CD4-positive, alpha-beta memory T cell (primary cell): Measurements from ENCODE around the gene MRPS6. TPM values are rescaled to one million over a fixed set of nuclear protein-coding genes. Genes with fewer than 3 reads are reported as not detected.

ENCODE experiments used
- CTCF ChIA-PET: fragments of 350-600 bp; sonication (Branson Sonifier 250); formaldehyde crosslinking; loops from one replicate; lab custom pipeline; 2021; ENCODE audit warnings: inconsistent platforms; ENCODE audit not compliant: partially characterized antibody; lab: Charles Lee
- POLR2A ChIA-PET: fragments of 350-600 bp; sonication (Branson Sonifier 250); formaldehyde crosslinking; loops from one replicate; lab custom pipeline; 2021; ENCODE audit not compliant: partially characterized antibody; lab: Charles Lee
- DNase-seq, 5 donors: peaks; one replicate each; pipeline versions ENCODE4 v3.0.0 to v3.0.0-alpha.2; 2020 to 2022; ENCODE audit warnings: mixed read lengths in 1 of 5
- H3K27ac ChIP-seq: one replicate; pipeline ENCODE4 v1.7.0; 2013; ENCODE audit warnings: low read depth, low read length
- H3K27me3 ChIP-seq: 2 replicates; pipeline ENCODE4 v1.7.0; 2013; ENCODE audit warnings: mild to moderate bottlenecking, low read length, moderate library complexity; ENCODE audit not compliant: insufficient read depth
- H3K36me3 ChIP-seq: 2 replicates; pipeline ENCODE4 v1.7.0; 2013; ENCODE audit warnings: mild to moderate bottlenecking, low read length, moderate library complexity; ENCODE audit not compliant: insufficient read depth
- H3K4me1 ChIP-seq: 2 replicates; pipeline ENCODE4 v1.7.0; 2013; ENCODE audit warnings: mild to moderate bottlenecking, low read length, moderate library complexity; ENCODE audit not compliant: insufficient read depth
- H3K4me3 ChIP-seq, 2 donors: one replicate each; pipeline ENCODE4 v1.7.0; 2013; ENCODE audit warnings: low read length in 2 of 2, mild to moderate bottlenecking in 1 of 2
- H3K9me3 ChIP-seq, 2 donors: one replicate each; pipeline ENCODE4 v1.7.0; 2013; ENCODE audit warnings: low read length in 2 of 2, control low read depth in 1 of 2; ENCODE audit not compliant: control insufficient read depth in 1 of 2
- H3K27ac Mint-ChIP-seq, 7 donors: one replicate each; pipeline ENCODE4 v1.8.0; 2020 to 2021; ENCODE audit warnings: mixed read lengths in 7 of 7, mild to moderate bottlenecking in 6 of 7, inconsistent platforms in 3 of 7, moderate library complexity in 3 of 7
- H3K27me3 Mint-ChIP-seq, 2 donors: one replicate each; pipeline ENCODE4 v1.8.0; 2020 to 2021; ENCODE audit warnings: mixed read lengths in 2 of 2
- H3K36me3 Mint-ChIP-seq, 2 donors: one replicate each; pipeline ENCODE4 v1.8.0; 2020 to 2021; ENCODE audit warnings: mixed read lengths in 2 of 2, inconsistent platforms in 1 of 2, mild to moderate bottlenecking in 1 of 2
- H3K4me1 Mint-ChIP-seq, 4 donors: one replicate each; pipeline ENCODE4 v1.8.0; 2020 to 2021; ENCODE audit warnings: mixed read lengths in 4 of 4, mild to moderate bottlenecking in 1 of 4
- H3K4me3 Mint-ChIP-seq, 8 donors: one replicate each; pipeline ENCODE4 v1.8.0; 2020 to 2021; ENCODE audit warnings: mixed read lengths in 8 of 8, mild to moderate bottlenecking in 7 of 8, moderate library complexity in 6 of 8, inconsistent platforms in 3 of 8
- H3K9me3 Mint-ChIP-seq, 8 donors: one replicate each; pipeline ENCODE4 v1.8.0; 2020 to 2021; ENCODE audit warnings: mixed read lengths in 8 of 8, mild to moderate bottlenecking in 5 of 8, inconsistent platforms in 3 of 8, moderate library complexity in 1 of 8
- intact Hi-C: fragments of 100-400 bp; cut with micrococcal nuclease; formaldehyde crosslinking; loops from one replicate; pipeline ENCODE4 v1.15.1; 2023
- polyA plus RNA-seq, 2 donors: library from polyadenylated mRNA; unstranded; fragments of 300-500 nt; fragmentation: Illumina TruSeq; gene quantifications; one replicate each; pipeline ENCODE4 v1.2.3, GENCODE V29; 2021
- total RNA-seq, 2 experiments: library from RNA; stranded (reverse); gene quantifications; one replicate each; pipeline ENCODE4 v1.2.3, GENCODE V29; 2021

Gene MRPS6
- total and polyA plus RNA-seq, 4 experiments from 2014 or later: 76.9 to 160 (median 108) TPM

- POLR2A ChIA-PET: no interaction called here
Observed at GRCh38 chr21:34180407-34180806, 107.0 kb downstream of the MRPS6 start.

GRCh38 chr21:34180826-34181359 lies 107.5 kb downstream of the MRPS6 start:
- H3K27ac Mint-ChIP-seq: no peak overlapping the region
- no peaks in the 10 kb centered on the region for H3K4me1 Mint-ChIP-seq
- Histone ChIP-seq H3K9me3 (no peaks in the 10 kb centered on the region), H3K27me3 (no peaks in the 10 kb centered on the region), H3K4me3 (no peak overlapping the region), H3K36me3 (no peaks in the 10 kb centered on the region), H3K27ac (no peak overlapping the region), H3K4me1 (no peaks in the 10 kb centered on the region)
- H3K9me3 Mint-ChIP-seq: peaks cover 2 to 13% (median 4%) of the 10 kb centered on the region in 8 donors
- CTCF ChIA-PET: no interaction called here
- POLR2A ChIA-PET: no interaction called here
- H3K4me3 Mint-ChIP-seq: no peak overlapping the region
- peaks cover 0 to 2% of the 10 kb centered on the region in 2 donors for H3K36me3 Mint-ChIP-seq
- intact Hi-C loops: no loop called here
- no peaks in the 10 kb centered on the region for H3K27me3 Mint-ChIP-seq
- no peak for DNase-seq

More at GRCh38 chr21:34180407-34180806, 107.0 kb downstream of the MRPS6 start:
- Histone ChIP-seq H3K27ac (no peak overlapping the region), H3K9me3 (no peaks in the 10 kb centered on the region), H3K36me3 (no peaks in the 10 kb centered on the region), H3K27me3 (no peaks in the 10 kb centered on the region), H3K4me1 (no peaks in the 10 kb centered on the region), H3K4me3 (no peak overlapping the region)
- H3K4me1 Mint-ChIP-seq: no peaks in the 10 kb centered on the region
- no peak overlapping the region for H3K27ac Mint-ChIP-seq
- peaks cover 2 to 17% (median 6%) of the 10 kb centered on the region in 8 donors for H3K9me3 Mint-ChIP-seq
- no peak overlapping the region for H3K4me3 Mint-ChIP-seq
- CTCF ChIA-PET: no interaction called here
- peaks cover 0 to 2% of the 10 kb centered on the region in 2 donors for H3K36me3 Mint-ChIP-seq
- intact Hi-C loops: no loop called here
- DNase-seq: no peak
- no peaks in the 10 kb centered on the region for H3K27me3 Mint-ChIP-seq

- H3K4me1 ChIP-seq: no peaks in the 10 kb centered on the region
- no peak overlapping the region for H3K27ac Mint-ChIP-seq
- H3K4me3 ChIP-seq: no peak overlapping the region
- DNase-seq: no peak
- no peak overlapping the region for H3K27ac ChIP-seq
- H3K36me3 Mint-ChIP-seq: peaks cover 0 to 2% of the 10 kb centered on the region in 2 donors
- intact Hi-C loops: no loop called here
- no peak overlapping the region for H3K4me3 Mint-ChIP-seq
- peaks cover 0 to 7% (median 2%) of the 10 kb centered on the region in 8 donors for H3K9me3 Mint-ChIP-seq
- no peaks in the 10 kb centered on the region for H3K27me3 ChIP-seq
- no peaks in the 10 kb centered on the region for H3K4me1 Mint-ChIP-seq
- POLR2A ChIA-PET: no interaction called here
- CTCF ChIA-PET: no interaction called here
- no peaks in the 10 kb centered on the region for H3K9me3 ChIP-seq
- H3K36me3 ChIP-seq: no peaks in the 10 kb centered on the region
- H3K27me3 Mint-ChIP-seq: no peaks in the 10 kb centered on the region
Observed at GRCh38 chr21:34181431-34182039, 108.2 kb downstream of the MRPS6 start.

GRCh38 chr21:34182436-34182835 lies 109.1 kb downstream of the MRPS6 start:
- no peaks in the 10 kb centered on the region for H3K27me3 Mint-ChIP-seq
- Histone ChIP-seq H3K4me1 (no peaks in the 10 kb centered on the region), H3K9me3 (no peaks in the 10 kb centered on the region), H3K36me3 (no peaks in the 10 kb centered on the region), H3K27me3 (no peaks in the 10 kb centered on the region), H3K4me3 (no peak overlapping the region), H3K27ac (no peak overlapping the region)
- peaks cover 0 to 5% (median 2%) of the 10 kb centered on the region in 8 donors for H3K9me3 Mint-ChIP-seq
- peaks cover 0 to 2% of the 10 kb centered on the region in 2 donors for H3K36me3 Mint-ChIP-seq
- ChIA-PET CTCF (no interaction called here), POLR2A (no interaction called here)
- H3K4me3 Mint-ChIP-seq: no peak overlapping the region
- intact Hi-C loops: no loop called here
- no peak overlapping the region for H3K27ac Mint-ChIP-seq
- H3K4me1 Mint-ChIP-seq: no peaks in the 10 kb centered on the region
- no peak for DNase-seq

- Mint-ChIP-seq H3K4me1 (no peaks in the 10 kb centered on the region), H3K36me3 (peaks cover 0 to 2% of the 10 kb centered on the region in 2 donors), H3K9me3 (peaks cover 0 to 5% (median 2%) of the 10 kb centered on the region in 8 donors), H3K4me3 (no peak overlapping the region), H3K27me3 (no peaks in the 10 kb centered on the region), H3K27ac (no peak overlapping the region)
- Histone ChIP-seq H3K9me3 (no peaks in the 10 kb centered on the region), H3K4me1 (no peaks in the 10 kb centered on the region), H3K27me3 (no peaks in the 10 kb centered on the region), H3K27ac (no peak overlapping the region), H3K36me3 (no peaks in the 10 kb centered on the region), H3K4me3 (no peak overlapping the region)
- DNase-seq: no peak
- intact Hi-C loops: no loop called here
- CTCF ChIA-PET: no interaction called here
- POLR2A ChIA-PET: no interaction called here
Observed at GRCh38 chr21:34183331-34183928, 110.1 kb downstream of the MRPS6 start.

- peaks cover 0 to 3% (median under 1%) of the 10 kb centered on the region in 8 donors for H3K9me3 Mint-ChIP-seq
- no peak overlapping the region for H3K4me3 Mint-ChIP-seq
Observed at GRCh38 chr21:34184232-34184631, 110.9 kb downstream of the MRPS6 start.

GRCh38 chr21:34185026-34185750 lies 111.8 kb downstream of the MRPS6 start:
- Mint-ChIP-seq H3K4me3 (no peak overlapping the region), H3K27me3 (no peaks in the 10 kb centered on the region), H3K9me3 (peaks cover 0 to 3% (median 0%) of the 10 kb centered on the region in 8 donors), H3K27ac (no peak overlapping the region), H3K36me3 (peaks cover 0 to 2% of the 10 kb centered on the region in 2 donors), H3K4me1 (peaks cover 0 to 3% (median 0%) of the 10 kb centered on the region in 4 donors)
- H3K27me3 ChIP-seq: no peaks in the 10 kb centered on the region
- intact Hi-C loops: no loop called here
- no peaks in the 10 kb centered on the region for H3K9me3 ChIP-seq
- no peak overlapping the region for H3K27ac ChIP-seq
- H3K4me1 ChIP-seq: no peaks in the 10 kb centered on the region
- POLR2A ChIA-PET: no interaction called here
- CTCF ChIA-PET: interaction anchor here (1.8 kb wide), 1 partner anchor 162 kb away, joined by 5 read pairs; no protein-coding TSS in a partner anchor
- H3K4me3 ChIP-seq: no peak overlapping the region
- H3K36me3 ChIP-seq: no peaks in the 10 kb centered on the region
- no peak for DNase-seq

More at GRCh38 chr21:34184232-34184631, 110.9 kb downstream of the MRPS6 start:
- Mint-ChIP-seq H3K27me3 (no peaks in the 10 kb centered on the region), H3K27ac (no peak overlapping the region), H3K36me3 (peaks cover 0 to 2% of the 10 kb centered on the region in 2 donors), H3K4me1 (peaks cover 0 to under 1% (median 0%) of the 10 kb centered on the region in 4 donors)
- no peaks in the 10 kb centered on the region for H3K9me3 ChIP-seq
- no peaks in the 10 kb centered on the region for H3K4me1 ChIP-seq
- H3K27me3 ChIP-seq: no peaks in the 10 kb centered on the region
- no peak overlapping the region for H3K4me3 ChIP-seq
- no peak for DNase-seq
- CTCF ChIA-PET: interaction anchor here (1.8 kb wide), 1 partner anchor 163 kb away, joined by 5 read pairs; no protein-coding TSS in a partner anchor
- no peak overlapping the region for H3K27ac ChIP-seq
- intact Hi-C loops: no loop called here
- H3K36me3 ChIP-seq: no peaks in the 10 kb centered on the region
- POLR2A ChIA-PET: no interaction called here
